Measurements from ENCODE around the gene ZBTB16.

Gene ZBTB16

DNA sequence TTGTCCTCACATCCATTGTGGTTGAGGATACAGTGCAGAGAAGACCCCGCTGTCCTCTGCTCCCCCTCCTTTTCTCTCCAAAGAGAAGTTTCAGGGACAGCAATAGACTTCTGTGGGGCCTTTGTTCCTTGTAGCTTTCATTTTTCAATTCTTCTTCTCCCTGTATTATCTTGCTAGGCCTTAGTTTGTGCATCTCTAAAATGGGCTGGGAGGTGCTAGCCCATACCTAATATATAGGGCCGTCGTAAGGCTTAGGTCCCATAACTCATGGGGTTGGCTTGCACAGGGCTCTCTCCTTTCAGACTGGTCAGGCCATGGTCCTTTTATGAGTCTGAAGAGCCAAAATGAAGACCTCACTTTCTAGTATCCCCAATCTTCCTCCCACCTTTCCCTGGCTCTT, 33.0 kb downstream of the ZBTB16 start (continued):
- TF ChIP-seq, protein P1, sequence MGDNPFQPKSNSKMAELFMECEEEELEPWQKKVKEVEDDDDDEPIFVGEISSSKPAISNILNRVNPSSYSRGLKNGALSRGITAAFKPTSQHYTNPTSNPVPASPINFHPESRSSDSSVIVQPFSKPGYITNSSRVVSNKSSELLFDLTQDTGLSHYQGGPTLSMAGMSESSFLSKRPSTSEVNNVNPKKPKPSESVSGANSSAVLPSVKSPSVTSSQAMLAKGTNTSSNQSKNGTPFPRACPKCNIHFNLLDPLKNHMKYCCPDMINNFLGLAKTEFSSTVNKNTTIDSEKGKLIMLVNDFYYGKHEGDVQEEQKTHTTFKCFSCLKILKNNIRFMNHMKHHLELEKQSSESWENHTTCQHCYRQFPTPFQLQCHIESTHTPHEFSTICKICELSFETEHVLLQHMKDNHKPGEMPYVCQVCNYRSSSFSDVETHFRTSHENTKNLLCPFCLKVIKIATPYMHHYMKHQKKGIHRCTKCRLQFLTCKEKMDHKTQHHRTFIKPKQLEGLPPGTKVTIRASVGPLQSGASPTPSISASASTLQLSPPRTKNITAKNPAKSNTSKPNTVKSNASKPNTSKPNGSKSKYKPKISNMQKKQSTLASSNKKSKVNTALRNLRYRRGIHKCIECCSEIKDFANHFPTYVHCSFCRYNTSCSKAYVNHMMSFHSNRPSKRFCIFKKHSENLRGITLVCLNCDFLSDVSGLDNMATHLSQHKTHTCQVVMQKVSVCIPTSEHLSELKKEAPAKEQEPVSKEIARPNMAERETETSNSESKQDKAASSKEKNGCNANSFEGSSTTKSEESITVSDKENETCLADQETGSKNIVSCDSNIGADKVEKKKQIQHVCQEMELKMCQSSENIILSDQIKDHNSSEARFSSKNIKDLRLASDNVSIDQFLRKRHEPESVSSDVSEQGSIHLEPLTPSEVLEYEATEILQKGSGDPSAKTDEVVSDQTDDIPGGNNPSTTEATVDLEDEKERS (tag by site-specific recombination; IDR thresholded peaks at IDR 0.05) = no peak
- no peak for TF ChIP-seq ZNF23 (tag by site-specific recombination; IDR thresholded peaks at IDR 0.05; ENCODE audit: borderline replicate concordance)
- TF ChIP-seq, protein P2, sequence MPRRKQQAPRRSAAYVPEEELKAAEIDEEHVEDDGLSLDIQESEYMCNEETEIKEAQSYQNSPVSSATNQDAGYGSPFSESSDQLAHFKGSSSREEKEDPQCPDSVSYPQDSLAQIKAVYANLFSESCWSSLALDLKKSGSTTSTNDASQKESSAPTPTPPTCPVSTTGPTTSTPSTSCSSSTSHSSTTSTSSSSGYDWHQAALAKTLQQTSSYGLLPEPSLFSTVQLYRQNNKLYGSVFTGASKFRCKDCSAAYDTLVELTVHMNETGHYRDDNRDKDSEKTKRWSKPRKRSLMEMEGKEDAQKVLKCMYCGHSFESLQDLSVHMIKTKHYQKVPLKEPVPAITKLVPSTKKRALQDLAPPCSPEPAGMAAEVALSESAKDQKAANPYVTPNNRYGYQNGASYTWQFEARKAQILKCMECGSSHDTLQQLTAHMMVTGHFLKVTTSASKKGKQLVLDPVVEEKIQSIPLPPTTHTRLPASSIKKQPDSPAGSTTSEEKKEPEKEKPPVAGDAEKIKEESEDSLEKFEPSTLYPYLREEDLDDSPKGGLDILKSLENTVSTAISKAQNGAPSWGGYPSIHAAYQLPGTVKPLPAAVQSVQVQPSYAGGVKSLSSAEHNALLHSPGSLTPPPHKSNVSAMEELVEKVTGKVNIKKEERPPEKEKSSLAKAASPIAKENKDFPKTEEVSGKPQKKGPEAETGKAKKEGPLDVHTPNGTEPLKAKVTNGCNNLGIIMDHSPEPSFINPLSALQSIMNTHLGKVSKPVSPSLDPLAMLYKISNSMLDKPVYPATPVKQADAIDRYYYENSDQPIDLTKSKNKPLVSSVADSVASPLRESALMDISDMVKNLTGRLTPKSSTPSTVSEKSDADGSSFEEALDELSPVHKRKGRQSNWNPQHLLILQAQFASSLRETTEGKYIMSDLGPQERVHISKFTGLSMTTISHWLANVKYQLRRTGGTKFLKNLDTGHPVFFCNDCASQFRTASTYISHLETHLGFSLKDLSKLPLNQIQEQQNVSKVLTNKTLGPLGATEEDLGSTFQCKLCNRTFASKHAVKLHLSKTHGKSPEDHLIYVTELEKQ (tag by site-specific recombination; IDR thresholded peaks at IDR 0.05; ENCODE audit: borderline replicate concordance) = no peak
- no peak for TF ChIP-seq SCRT1 (tag by site-specific recombination; IDR thresholded peaks at IDR 0.05; ENCODE audit: borderline replicate concordance)
- no peak for TF ChIP-seq ZNF473 (tag by site-specific recombination; IDR thresholded peaks at IDR 0.05)
- no peak for TF ChIP-seq ZNF544 (tag by site-specific recombination; IDR thresholded peaks at IDR 0.05)
- TF ChIP-seq ZNF202 (tag by site-specific recombination; IDR thresholded peaks at IDR 0.05; ENCODE audit: borderline replicate concordance) = no peak

DNA sequence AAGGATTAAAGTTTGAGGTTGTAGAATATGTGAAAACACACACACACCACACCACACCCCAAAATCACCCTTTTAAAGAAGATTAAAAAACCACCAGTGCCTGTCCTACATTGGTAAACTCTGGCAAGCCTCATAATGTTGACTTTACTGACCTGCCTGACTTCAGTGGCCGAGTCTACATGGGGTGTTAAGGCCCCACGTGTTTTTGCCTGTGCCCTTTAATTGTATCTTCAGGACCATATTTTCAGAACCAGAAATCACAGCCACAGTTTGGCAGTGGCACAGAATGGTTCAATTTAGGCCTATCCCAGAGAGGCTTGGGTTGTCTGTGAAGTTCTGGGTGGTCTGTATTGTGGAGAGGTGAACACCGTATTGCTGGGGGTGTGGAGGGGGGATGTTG, 33.4 kb downstream of the ZBTB16 start:
- no peak overlapping the region for H3K4me3 ChIP-seq (ENCODE audit: low read depth, low read length)
- ChIA-PET POLR2A (no interaction called here), CTCF (interaction anchor here (0.5 to 1.0 kb wide), 2 partner anchors 62 to 104 kb away, joined by 3 to 5 read pairs; no protein-coding TSS in a partner anchor)
- no peaks in the 10 kb centered on the region for H3K9me3 ChIP-seq (ENCODE audit: control insufficient read depth, insufficient read depth, low read depth, low read length)
- peaks cover 5% of the 10 kb centered on the region; the same call in 1 of the 2 replicates for H3K4me1 ChIP-seq (ENCODE audit: control insufficient read depth, insufficient read depth, low read length)
- H3K27ac ChIP-seq (ENCODE audit: extremely low read depth, low read depth, low read length) = no peak overlapping the region
- no peaks in the 10 kb centered on the region for H3K36me3 ChIP-seq (ENCODE audit: control insufficient read depth in 2 of 2, insufficient read depth in 1 of 2, low read length in 2 of 2)
- TF ChIP-seq ZBTB17 (tag by site-specific recombination; IDR thresholded peaks at IDR 0.05) (no peak), ZNF510 (tag by site-specific recombination; IDR thresholded peaks at IDR 0.05; ENCODE audit: insufficient replicate concordance) (no peak), ZBTB8A (tag by site-specific recombination; IDR thresholded peaks at IDR 0.05) (no peak), KLF7 (tag by site-specific recombination; IDR thresholded peaks at IDR 0.05; ENCODE audit: borderline replicate concordance) (no peak)
- TF ChIP-seq, protein P3, sequence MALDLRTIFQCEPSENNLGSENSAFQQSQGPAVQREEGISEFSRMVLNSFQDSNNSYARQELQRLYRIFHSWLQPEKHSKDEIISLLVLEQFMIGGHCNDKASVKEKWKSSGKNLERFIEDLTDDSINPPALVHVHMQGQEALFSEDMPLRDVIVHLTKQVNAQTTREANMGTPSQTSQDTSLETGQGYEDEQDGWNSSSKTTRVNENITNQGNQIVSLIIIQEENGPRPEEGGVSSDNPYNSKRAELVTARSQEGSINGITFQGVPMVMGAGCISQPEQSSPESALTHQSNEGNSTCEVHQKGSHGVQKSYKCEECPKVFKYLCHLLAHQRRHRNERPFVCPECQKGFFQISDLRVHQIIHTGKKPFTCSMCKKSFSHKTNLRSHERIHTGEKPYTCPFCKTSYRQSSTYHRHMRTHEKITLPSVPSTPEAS (tag by site-specific recombination; IDR thresholded peaks at IDR 0.05) = no peak

DNA sequence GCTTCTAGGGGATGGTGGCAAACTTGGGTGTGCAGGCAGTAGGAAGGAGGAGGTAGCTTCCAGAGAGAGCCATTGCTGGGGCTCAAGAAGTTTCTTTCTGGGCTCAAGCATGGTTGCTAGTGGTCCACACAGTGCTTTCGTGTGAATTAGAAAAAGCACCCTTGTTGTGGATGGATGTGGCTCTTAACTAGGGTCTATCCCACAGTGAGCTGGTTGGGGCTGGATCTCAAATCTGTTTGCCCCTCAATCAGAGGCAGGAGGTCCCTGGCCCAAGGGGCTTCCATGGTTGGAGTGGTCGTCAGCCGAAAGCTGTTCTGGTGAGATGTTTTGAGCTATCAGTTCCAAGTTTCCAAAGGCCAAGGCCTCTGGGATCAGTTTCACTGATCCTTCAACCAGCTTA, 35.0 kb downstream of the ZBTB16 start:
- H3K4me3 ChIP-seq (ENCODE audit: low read depth, low read length) = no peak overlapping the region
- H3K9me3 ChIP-seq (ENCODE audit: control insufficient read depth, insufficient read depth, low read depth, low read length) = no peaks in the 10 kb centered on the region
- ChIA-PET CTCF (no interaction called here), POLR2A (no interaction called here)
- no peak overlapping the region for H3K27ac ChIP-seq (ENCODE audit: extremely low read depth, low read depth, low read length)
- H3K36me3 ChIP-seq (ENCODE audit: control insufficient read depth in 2 of 2, insufficient read depth in 1 of 2, low read length in 2 of 2) = no peaks in the 10 kb centered on the region
- H3K4me1 ChIP-seq (ENCODE audit: control insufficient read depth, insufficient read depth, low read length) = peaks cover 11% of the 10 kb centered on the region
- no peak for TF ChIP-seq ZNF112 (tag by site-specific recombination; IDR thresholded peaks at IDR 0.05)
- no peak for TF ChIP-seq YY1 (tag by site-specific recombination; IDR thresholded peaks at IDR 0.05)
- TF ChIP-seq ZNF426 (tag by site-specific recombination; IDR thresholded peaks at IDR 0.05) = no peak
- no peak for TF ChIP-seq GLI4 (tag by site-specific recombination; IDR thresholded peaks at IDR 0.05)
- no peak for TF ChIP-seq ZNF571 (tag by site-specific recombination; IDR thresholded peaks at IDR 0.05)
- TF ChIP-seq PRDM1 (tag by site-specific recombination; IDR thresholded peaks at IDR 0.05) = no peak
- TF ChIP-seq ZFP37 (tag by site-specific recombination; IDR thresholded peaks at IDR 0.05) = no peak
- TF ChIP-seq ZNF140 (tag by site-specific recombination; IDR thresholded peaks at IDR 0.05) = no peak
- TF ChIP-seq ZNF155 (tag by site-specific recombination; IDR thresholded peaks at IDR 0.05) = no peak
- TF ChIP-seq, protein P4, sequence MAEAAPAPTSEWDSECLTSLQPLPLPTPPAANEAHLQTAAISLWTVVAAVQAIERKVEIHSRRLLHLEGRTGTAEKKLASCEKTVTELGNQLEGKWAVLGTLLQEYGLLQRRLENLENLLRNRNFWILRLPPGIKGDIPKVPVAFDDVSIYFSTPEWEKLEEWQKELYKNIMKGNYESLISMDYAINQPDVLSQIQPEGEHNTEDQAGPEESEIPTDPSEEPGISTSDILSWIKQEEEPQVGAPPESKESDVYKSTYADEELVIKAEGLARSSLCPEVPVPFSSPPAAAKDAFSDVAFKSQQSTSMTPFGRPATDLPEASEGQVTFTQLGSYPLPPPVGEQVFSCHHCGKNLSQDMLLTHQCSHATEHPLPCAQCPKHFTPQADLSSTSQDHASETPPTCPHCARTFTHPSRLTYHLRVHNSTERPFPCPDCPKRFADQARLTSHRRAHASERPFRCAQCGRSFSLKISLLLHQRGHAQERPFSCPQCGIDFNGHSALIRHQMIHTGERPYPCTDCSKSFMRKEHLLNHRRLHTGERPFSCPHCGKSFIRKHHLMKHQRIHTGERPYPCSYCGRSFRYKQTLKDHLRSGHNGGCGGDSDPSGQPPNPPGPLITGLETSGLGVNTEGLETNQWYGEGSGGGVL (tag by site-specific recombination; IDR thresholded peaks at IDR 0.05) = no peak
- no peak for TF ChIP-seq ZNF558 (tag by site-specific recombination; IDR thresholded peaks at IDR 0.05)
- TF ChIP-seq, protein P5, sequence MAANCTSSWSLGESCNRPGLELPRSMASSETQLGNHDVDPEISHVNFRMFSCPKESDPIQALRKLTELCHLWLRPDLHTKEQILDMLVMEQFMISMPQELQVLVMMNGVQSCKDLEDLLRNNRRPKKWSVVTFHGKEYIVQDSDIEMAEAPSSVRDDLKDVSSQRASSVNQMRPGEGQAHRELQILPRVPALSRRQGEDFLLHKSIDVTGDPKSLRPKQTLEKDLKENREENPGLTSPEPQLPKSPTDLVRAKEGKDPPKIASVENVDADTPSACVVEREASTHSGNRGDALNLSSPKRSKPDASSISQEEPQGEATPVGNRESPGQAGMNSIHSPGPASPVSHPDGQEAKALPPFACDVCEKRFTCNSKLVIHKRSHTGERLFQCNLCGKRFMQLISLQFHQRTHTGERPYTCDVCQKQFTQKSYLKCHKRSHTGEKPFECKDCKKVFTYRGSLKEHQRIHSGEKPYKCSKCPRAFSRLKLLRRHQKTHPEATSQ (tag by site-specific recombination; IDR thresholded peaks at IDR 0.05) = no peak

Measured in HEK293 (cell line).